Activated B cell treated with CpG ODN at 0.5 μM for 24 hours (primary cell): ENCODE data around the gene PDZRN3. TPM values are rescaled to one million over a fixed set of nuclear protein-coding genes. Genes with fewer than 3 reads are reported as not detected.

Source experiments
- ATAC-seq: fragments of 200-7000 bp; cut with Tn5 transposase; one replicate; pipeline ENCODE4 v1.10.0; 2021; ENCODE audit warnings: low read depth, mild to moderate bottlenecking, moderate library complexity
- CTCF ChIA-PET: fragments of 350-600 bp; sonication (Branson Sonifier 250); formaldehyde crosslinking; loops from one replicate; lab custom pipeline; 2021; ENCODE audit warnings: antibody characterized with exemption; lab: Charles Lee
- POLR2A ChIA-PET: fragments of 350-600 bp; sonication (Branson Sonifier 250); formaldehyde crosslinking; loops from one replicate; lab custom pipeline; 2021; ENCODE audit warnings: antibody characterized with exemption; lab: Charles Lee
- DNase-seq: peaks from one replicate; pipeline ENCODE4 v3.0.0; 2022
- H3K27ac Mint-ChIP-seq: one replicate; pipeline ENCODE4 v1.8.0; 2020; ENCODE audit warnings: mixed read lengths
- H3K27me3 Mint-ChIP-seq: one replicate; pipeline ENCODE4 v1.8.0; 2021; ENCODE audit warnings: mixed read lengths
- H3K36me3 Mint-ChIP-seq: one replicate; pipeline ENCODE4 v1.8.0; 2021; ENCODE audit warnings: low read depth, mixed read lengths
- H3K4me1 Mint-ChIP-seq: one replicate; pipeline ENCODE4 v1.8.0; 2021; ENCODE audit warnings: mixed read lengths
- H3K4me3 Mint-ChIP-seq: one replicate; pipeline ENCODE4 v1.8.0; 2020; ENCODE audit warnings: mild to moderate bottlenecking, mixed read lengths
- H3K9me3 Mint-ChIP-seq: one replicate; pipeline ENCODE4 v1.8.0; 2020; ENCODE audit warnings: mixed read lengths
- intact Hi-C: fragments of 100-400 bp; cut with micrococcal nuclease; formaldehyde crosslinking; loops from one replicate; pipeline ENCODE4 v1.15.1; 2024
- total RNA-seq: library from RNA; stranded (reverse); gene quantifications from 2 replicates; pipeline ENCODE4 v1.2.3, GENCODE V29; 2022
- TF ChIP-seq, protein P1 (sequence below): fragments of 200-600 bp; IDR thresholded peaks from one replicate; pipeline ENCODE4 v1.8.0; 2022; ENCODE audit warnings: antibody characterized with exemption, mild to moderate bottlenecking

The PDZRN3 gene
- total RNA-seq, 1 donor from 2014 or later: not detected

- intact Hi-C loops: no loop called here
- no peaks in the 10 kb centered on the region for H3K9me3 Mint-ChIP-seq
- no peak for ATAC-seq
- no peaks in the 10 kb centered on the region for H3K4me1 Mint-ChIP-seq
- CTCF ChIA-PET: no interaction called here
- no peak overlapping the region for H3K4me3 Mint-ChIP-seq
- H3K27ac Mint-ChIP-seq: no peak overlapping the region
- H3K36me3 Mint-ChIP-seq: no peaks in the 10 kb centered on the region
- DNase-seq: no peak
- no peaks in the 10 kb centered on the region for H3K27me3 Mint-ChIP-seq
- POLR2A ChIA-PET: no interaction called here
- TF ChIP-seq, protein P1, sequence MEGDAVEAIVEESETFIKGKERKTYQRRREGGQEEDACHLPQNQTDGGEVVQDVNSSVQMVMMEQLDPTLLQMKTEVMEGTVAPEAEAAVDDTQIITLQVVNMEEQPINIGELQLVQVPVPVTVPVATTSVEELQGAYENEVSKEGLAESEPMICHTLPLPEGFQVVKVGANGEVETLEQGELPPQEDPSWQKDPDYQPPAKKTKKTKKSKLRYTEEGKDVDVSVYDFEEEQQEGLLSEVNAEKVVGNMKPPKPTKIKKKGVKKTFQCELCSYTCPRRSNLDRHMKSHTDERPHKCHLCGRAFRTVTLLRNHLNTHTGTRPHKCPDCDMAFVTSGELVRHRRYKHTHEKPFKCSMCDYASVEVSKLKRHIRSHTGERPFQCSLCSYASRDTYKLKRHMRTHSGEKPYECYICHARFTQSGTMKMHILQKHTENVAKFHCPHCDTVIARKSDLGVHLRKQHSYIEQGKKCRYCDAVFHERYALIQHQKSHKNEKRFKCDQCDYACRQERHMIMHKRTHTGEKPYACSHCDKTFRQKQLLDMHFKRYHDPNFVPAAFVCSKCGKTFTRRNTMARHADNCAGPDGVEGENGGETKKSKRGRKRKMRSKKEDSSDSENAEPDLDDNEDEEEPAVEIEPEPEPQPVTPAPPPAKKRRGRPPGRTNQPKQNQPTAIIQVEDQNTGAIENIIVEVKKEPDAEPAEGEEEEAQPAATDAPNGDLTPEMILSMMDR: no peak
These were observed 221.3 kb downstream of the PDZRN3 start for GRCh38 chr3:73403444-73403843.

GRCh38 chr3:73401616-73402279, 223.0 kb downstream of the PDZRN3 start:
- TF ChIP-seq, protein P1: no peak
- intact Hi-C loops: no loop called here
- POLR2A ChIA-PET: no interaction called here

DNA sequence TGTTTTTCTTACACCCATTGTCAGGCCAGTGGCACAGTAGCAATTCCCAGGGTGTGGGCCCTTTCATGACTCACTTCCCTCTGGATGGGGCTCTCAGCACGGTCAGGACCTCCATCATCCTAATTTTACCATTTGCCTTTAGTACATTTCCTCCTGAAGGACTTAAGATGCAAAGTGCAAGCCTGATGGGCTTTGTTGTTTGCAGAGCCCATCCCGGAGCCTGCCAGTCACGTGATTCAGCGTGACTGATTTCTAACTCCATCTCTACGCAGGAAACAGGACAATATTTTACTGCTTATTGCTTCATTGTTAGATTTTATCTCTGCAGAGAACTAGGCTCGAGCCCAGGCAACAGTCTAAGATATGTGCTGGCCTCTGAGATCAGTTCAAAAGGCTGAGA, 223.7 kb downstream of the PDZRN3 start:
- intact Hi-C loops: no loop called here
- ATAC-seq (no peak), DNase-seq (no peak)
- no peaks in the 10 kb centered on the region for H3K36me3 Mint-ChIP-seq
- no peaks in the 10 kb centered on the region for H3K9me3 Mint-ChIP-seq
- H3K27me3 Mint-ChIP-seq: no peaks in the 10 kb centered on the region
- ChIA-PET CTCF (no interaction called here), POLR2A (no interaction called here)
- H3K4me3 Mint-ChIP-seq: no peak overlapping the region
- no peak overlapping the region for H3K27ac Mint-ChIP-seq
- H3K4me1 Mint-ChIP-seq: no peaks in the 10 kb centered on the region
- TF ChIP-seq, protein P1: no peak

More at GRCh38 chr3:73401616-73402279, 223.0 kb downstream of the PDZRN3 start:
- Mint-ChIP-seq H3K27me3 (no peaks in the 10 kb centered on the region), H3K4me3 (no peak overlapping the region), H3K9me3 (no peaks in the 10 kb centered on the region), H3K27ac (no peak overlapping the region), H3K36me3 (no peaks in the 10 kb centered on the region), H3K4me1 (no peaks in the 10 kb centered on the region)
- DNase-seq (no peak), ATAC-seq (no peak)
- CTCF ChIA-PET: no interaction called here

- no peak for ATAC-seq
- intact Hi-C loops: no loop called here
- no peak for DNase-seq
- no peak overlapping the region for H3K27ac Mint-ChIP-seq
- H3K4me3 Mint-ChIP-seq: no peak overlapping the region
- ChIA-PET POLR2A (no interaction called here), CTCF (no interaction called here)
- H3K9me3 Mint-ChIP-seq: no peaks in the 10 kb centered on the region
- no peaks in the 10 kb centered on the region for H3K4me1 Mint-ChIP-seq
- TF ChIP-seq, protein P1: no peak
- no peaks in the 10 kb centered on the region for H3K27me3 Mint-ChIP-seq
- H3K36me3 Mint-ChIP-seq: no peaks in the 10 kb centered on the region
These were observed 225.0 kb downstream of the PDZRN3 start for GRCh38 chr3:73399666-73400253.

DNA sequence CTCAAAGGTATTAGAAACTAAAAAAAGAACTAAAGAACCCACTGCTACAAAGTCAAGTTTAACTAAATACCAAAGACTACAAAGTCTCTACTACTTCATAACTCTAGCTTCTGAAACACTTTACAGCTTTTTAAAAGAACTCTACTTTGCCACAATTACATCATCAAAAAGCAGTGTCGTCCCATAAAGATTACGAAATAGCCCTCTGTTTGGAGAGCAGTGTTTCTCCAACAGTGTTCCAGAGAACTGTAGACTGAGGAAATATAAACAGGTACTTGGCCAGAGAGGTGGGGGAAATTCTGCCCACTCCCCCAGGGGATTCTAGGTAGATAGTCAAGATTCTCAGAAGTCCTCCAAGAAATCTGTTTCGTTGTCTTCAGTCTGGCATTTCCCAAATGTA, 225.6 kb downstream of the PDZRN3 start:
- H3K27ac Mint-ChIP-seq: no peak overlapping the region
- intact Hi-C loops: no loop called here
- H3K4me3 Mint-ChIP-seq: no peak overlapping the region
- no peak for ATAC-seq
- no peaks in the 10 kb centered on the region for H3K9me3 Mint-ChIP-seq
- no peaks in the 10 kb centered on the region for H3K4me1 Mint-ChIP-seq
- H3K27me3 Mint-ChIP-seq: no peaks in the 10 kb centered on the region
- ChIA-PET POLR2A (no interaction called here), CTCF (no interaction called here)
- DNase-seq: no peak
- TF ChIP-seq, protein P1: no peak
- H3K36me3 Mint-ChIP-seq: no peaks in the 10 kb centered on the region
